GM12878 (cell line): Measurements from ENCODE around the gene ARHGAP22. TPM values are rescaled to one million over a fixed set of nuclear protein-coding genes. Genes with fewer than 3 reads are reported as not detected.

Source experiments
- ATAC-seq: fragments of 200-7000 bp; cut with Tn5 transposase; 3 replicates; pipeline ENCODE4 v1.9.1; 2020; ENCODE audit warnings: mild to moderate bottlenecking, moderate library complexity
- BruUV-seq: library from RNA; stranded (reverse); fragments of 400-500 nt; replicated peaks from 2 replicates; lab custom pipeline; 2021; lab: Mats Ljungman, UMichigan
- CTCF ChIA-PET: fragments of 300-600 bp; sonication (Branson Sonifier 250); formaldehyde crosslinking; extraction: SDS; loops from one replicate; lab custom pipeline; 2021; ENCODE audit warnings: inconsistent platforms; lab: Yijun Ruan, JAX
- POLR2A ChIA-PET: fragments of 350-600 bp; formaldehyde crosslinking; extraction: SDS; loops from one replicate; lab custom pipeline; 2021; ENCODE audit warnings: inconsistent platforms; lab: Charles Lee
- RAD21 ChIA-PET: fragments of 300-600 bp; sonication (Branson Sonifier 250); formaldehyde crosslinking; loops from one replicate; lab custom pipeline; 2023; ENCODE audit warnings: antibody characterized with exemption; ENCODE audit not compliant: unreplicated experiment; lab: Charles Lee
- SMC1A ChIA-PET: fragments of 300-600 bp; sonication (Branson Sonifier 250); formaldehyde crosslinking; loops from one replicate; lab custom pipeline; 2023; ENCODE audit not compliant: unreplicated experiment, uncharacterized antibody; lab: Charles Lee
- DNase-seq: peaks from one replicate; pipeline ENCODE4 v3.0.0-alpha.2; 2011; ENCODE audit warnings: low read depth, low spot score
- FAIRE-seq: peaks from 3 replicates; lab custom pipeline; 2011; peaks lifted over from hg19 to GRCh38; lab: Jason Lieb, UNC
- H2AFZ ChIP-seq: 2 replicates; pipeline ENCODE4 v1.6.0; 2011; ENCODE audit warnings: low read depth, low read length, control low read depth; ENCODE audit not compliant: control insufficient read depth
- H3K27ac ChIP-seq: 2 replicates; pipeline ENCODE4 v1.5.1; 2011; ENCODE audit warnings: control low read depth; ENCODE audit not compliant: control insufficient read depth, insufficient read depth
- H3K27me3 ChIP-seq, 2 experiments: replicated peaks in 1 of 2; 2 replicates each; pipeline versions ENCODE4 v1.6.0 to v1.6.1; 2011; ENCODE audit warnings: low read length in 1 of 2; ENCODE audit not compliant: control insufficient read depth in 2 of 2, insufficient read depth in 2 of 2
- H3K36me3 ChIP-seq, 2 experiments: 2 replicates each; pipeline ENCODE4 v1.5.1; 2011; ENCODE audit warnings: low read length in 1 of 2; ENCODE audit not compliant: control insufficient read depth in 2 of 2, insufficient read depth in 2 of 2
- H3K4me1 ChIP-seq: 2 replicates; pipeline ENCODE4 v1.6.1; 2011; ENCODE audit warnings: mild to moderate bottlenecking, low read length, moderate library complexity, mixed read lengths; ENCODE audit not compliant: control insufficient read depth, insufficient read depth
- H3K4me2 ChIP-seq: 2 replicates; pipeline ENCODE4 v1.6.0; 2011; ENCODE audit warnings: control low read depth; ENCODE audit not compliant: control insufficient read depth, insufficient read depth
- H3K4me3 ChIP-seq: fragments of 200-600 bp; sonication (generic); 2 replicates; pipeline ENCODE4 v1.5.1; 2016
- H3K79me2 ChIP-seq: 2 replicates; pipeline ENCODE4 v1.6.0; 2011; ENCODE audit warnings: low read length; ENCODE audit not compliant: control insufficient read depth, insufficient read depth
- H3K9ac ChIP-seq: 2 replicates; pipeline ENCODE4 v1.8.0; 2011; ENCODE audit warnings: low read length, control low read depth, mixed read lengths; ENCODE audit not compliant: control insufficient read depth, insufficient read depth
- H3K9me3 ChIP-seq: replicated peaks from 3 replicates; pipeline ENCODE4 v1.5.1; 2011; ENCODE audit warnings: mild to moderate bottlenecking, low read length; ENCODE audit not compliant: control insufficient read depth, insufficient read depth
- H4K20me1 ChIP-seq: 2 replicates; pipeline ENCODE4 v1.6.0; 2011; ENCODE audit not compliant: control insufficient read depth, insufficient read depth
- CEBPB ChIP-seq, 2 experiments: fragments of 150-350 bp in 1 of 2; IDR thresholded peaks; 2 replicates each; pipeline ENCODE4 v1.6.1; 2012 to 2014; ENCODE audit warnings: low read depth in 2 of 2, low read length in 2 of 2, borderline replicate concordance in 1 of 2, inconsistent platforms in 1 of 2
- DPF2 ChIP-seq: fragments of 450-650 bp; IDR thresholded peaks from 2 replicates; pipeline ENCODE4 v1.6.1; 2017; ENCODE audit warnings: mild to moderate bottlenecking
- JUNB ChIP-seq: IDR thresholded peaks from 2 replicates; pipeline ENCODE4 v1.6.1; 2016; ENCODE audit warnings: antibody characterized with exemption, mild to moderate bottlenecking
- MXI1 ChIP-seq: fragments of 150-350 bp; IDR thresholded peaks from 2 replicates; pipeline ENCODE4 v1.6.1; 2011; ENCODE audit warnings: low read depth, mild to moderate bottlenecking, inconsistent platforms, low read length, improper control_type of control experiment
- NBN ChIP-seq: fragments of 450-650 bp; IDR thresholded peaks from 2 replicates; pipeline ENCODE4 v1.6.1; 2016
- NR2F1 ChIP-seq: fragments of 450-650 bp; conservative IDR thresholded peaks from 2 replicates; pipeline ENCODE4 v1.6.1; 2017; ENCODE audit warnings: mild to moderate bottlenecking
- RFX5 ChIP-seq: IDR thresholded peaks from 2 replicates; pipeline ENCODE4 v1.6.1; 2011; ENCODE audit warnings: low read depth, low read length, improper control_type of control experiment
- SREBF1 ChIP-seq: IDR thresholded peaks from 2 replicates; pipeline ENCODE4 v1.6.1; 2012; ENCODE audit warnings: mild to moderate bottlenecking, low read length
- WGBS: methylation state at CpG from one replicate; pipeline ENCODE4 v1.1.6; 2016; ENCODE audit warnings: low lambda C conversion rate; ENCODE audit not compliant: insufficient replicate concordance, insufficient coverage; ENCODE audit errors: missing lambda C conversion rate; 5-methylcytosine and 5-hydroxymethylcytosine counted together
- in situ Hi-C: fragments of 300-500 bp; cut with MboI; formaldehyde crosslinking; loops from 9 replicates; pipeline ENCODE4 v1.14.3; 2018; ENCODE audit warnings: mixed read lengths
- intact Hi-C: fragments of 100-400 bp; cut with micrococcal nuclease; formaldehyde crosslinking; loops from one replicate; pipeline ENCODE4 v1.14.2; 2022; ENCODE audit not compliant: unreplicated experiment
- polyA plus RNA-seq, 11 experiments: library from polyadenylated mRNA; depleted of rRNA in 4 of 11; unstranded in 6 of 11; stranded (reverse) in 5 of 11; fragments of >200 nt; fragmentation: Nextera tagmentation in 4 of 11; fragmentation: Illumina TruSeq in 1 of 11; extraction: Ambion mirVana in 4 of 11; extraction: Trizol in 1 of 11; gene quantifications; 1 replicate in 1 of 11; 2 replicates in 10 of 11; pipeline versions ENCODE4 v1.2.1 to v1.2.3, GENCODE V29; 2011 to 2016; ENCODE audit warnings: inconsistent platforms in 2 of 11, missing spikeins in 2 of 11, low read depth in 1 of 11
- total RNA-seq, 4 experiments: library from RNA; depleted of rRNA in 3 of 4; stranded (reverse); fragments of >200 nt in 3 of 4; fragmentation: Illumina TruSeq in 1 of 4; extraction: Trizol in 1 of 4; gene quantifications; 2 replicates each; pipeline versions ENCODE4 v1.2.1 to v1.2.3, GENCODE V29; 2013 to 2021
- TF ChIP-seq, protein P1 (sequence below), 3 experiments: IDR thresholded peaks in 2 of 3; conservative IDR thresholded peaks in 1 of 3; 2 replicates each; pipeline ENCODE4 v1.5.1; 2011; ENCODE audit warnings: low read depth in 3 of 3, low read length in 3 of 3, mild to moderate bottlenecking in 3 of 3, control low read depth in 2 of 3, moderate library complexity in 2 of 3, inconsistent platforms in 1 of 3, mixed read lengths in 1 of 3; ENCODE audit not compliant: control insufficient read depth in 2 of 3, insufficient read depth in 1 of 3; ENCODE audit errors: extremely low read depth in 1 of 3

Gene ARHGAP22
- total and polyA plus RNA-seq, 10 of the 15 experiments (the other 5 are each of a cell fraction or from before 2014, with no cell fraction given): 0.07 to 0.61 (median 0.18) TPM; not detected in 5

DNA sequence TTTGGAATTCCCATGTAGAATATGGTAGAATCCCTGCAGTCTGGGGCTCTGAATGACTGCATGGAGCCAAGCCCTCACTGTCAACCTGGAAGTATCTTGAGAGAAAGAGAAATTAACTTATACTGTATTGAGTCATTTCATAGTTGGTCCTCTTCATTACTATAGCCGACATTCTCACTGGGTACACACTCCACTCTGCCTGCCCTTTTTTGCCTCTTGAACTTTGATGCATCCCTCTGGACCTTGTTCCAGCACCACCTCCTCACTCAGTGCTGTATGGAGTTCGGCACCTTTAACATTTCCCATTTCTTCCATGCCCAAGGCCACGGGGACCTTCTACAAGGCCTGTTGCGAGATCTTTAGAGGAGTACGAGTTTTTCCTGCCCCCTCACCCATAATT, 4.6 kb upstream of the ARHGAP22 start:
- intact Hi-C loops: loop anchor here (5.0 kb wide), 1 partner anchor 247 kb away; no protein-coding TSS in a partner anchor
- in situ Hi-C loops: no loop called here
- TF ChIP-seq NBN (no peak), JUNB (no peak), DPF2 (no peak), MXI1 (no peak), CEBPB (IDR thresholded peaks at IDR 0.05; ENCODE audit: borderline replicate concordance in 1 of 2, low read depth in 2 of 2, low read length in 2 of 2) (no peak), NR2F1 (no peak), RFX5 (no peak), SREBF1 (no peak)
- TF ChIP-seq, protein P1, sequence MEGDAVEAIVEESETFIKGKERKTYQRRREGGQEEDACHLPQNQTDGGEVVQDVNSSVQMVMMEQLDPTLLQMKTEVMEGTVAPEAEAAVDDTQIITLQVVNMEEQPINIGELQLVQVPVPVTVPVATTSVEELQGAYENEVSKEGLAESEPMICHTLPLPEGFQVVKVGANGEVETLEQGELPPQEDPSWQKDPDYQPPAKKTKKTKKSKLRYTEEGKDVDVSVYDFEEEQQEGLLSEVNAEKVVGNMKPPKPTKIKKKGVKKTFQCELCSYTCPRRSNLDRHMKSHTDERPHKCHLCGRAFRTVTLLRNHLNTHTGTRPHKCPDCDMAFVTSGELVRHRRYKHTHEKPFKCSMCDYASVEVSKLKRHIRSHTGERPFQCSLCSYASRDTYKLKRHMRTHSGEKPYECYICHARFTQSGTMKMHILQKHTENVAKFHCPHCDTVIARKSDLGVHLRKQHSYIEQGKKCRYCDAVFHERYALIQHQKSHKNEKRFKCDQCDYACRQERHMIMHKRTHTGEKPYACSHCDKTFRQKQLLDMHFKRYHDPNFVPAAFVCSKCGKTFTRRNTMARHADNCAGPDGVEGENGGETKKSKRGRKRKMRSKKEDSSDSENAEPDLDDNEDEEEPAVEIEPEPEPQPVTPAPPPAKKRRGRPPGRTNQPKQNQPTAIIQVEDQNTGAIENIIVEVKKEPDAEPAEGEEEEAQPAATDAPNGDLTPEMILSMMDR (IDR thresholded peaks at IDR 0.05 in 2 of 3, conservative IDR thresholded peaks at IDR 0.05 in 1 of 3; ENCODE audit: control insufficient read depth in 2 of 3, extremely low read depth in 1 of 3, insufficient read depth in 1 of 3, low read depth in 3 of 3, low read length in 3 of 3): no peak
- Histone ChIP-seq H3K9me3 (no peaks in the 10 kb centered on the region), H3K4me3 (no peak overlapping the region), H3K9ac (no peak overlapping the region), H3K4me1 (peaks cover 14% of the 10 kb centered on the region), H4K20me1 (no peaks in the 10 kb centered on the region), H3K27me3 (no peaks in the 10 kb centered on the region; a peak in 1 of 4 replicates), H3K4me2 (no peak overlapping the region), H3K27ac (no peak overlapping the region), H3K79me2 (no peaks in the 10 kb centered on the region; the same call in 1 of the 2 replicates), H3K36me3 (no peaks in the 10 kb centered on the region), H2AFZ (no peak overlapping the region)
- ChIA-PET CTCF (interaction anchor here (0.6 to 17.1 kb wide), 21 partner anchors 7 to 308 kb away, joined by 3 to 664 read pairs (median 15); no protein-coding TSS in a partner anchor), POLR2A (interaction anchor here (1.0 to 2.6 kb wide), 5 partner anchors 14 to 47 kb away, joined by 3 to 10 read pairs (median 6); no protein-coding TSS in a partner anchor), RAD21 (interaction anchor here (0.8 to 12.6 kb wide), 12 partner anchors 8 to 58 kb away, joined by 3 to 383 read pairs (median 7); no protein-coding TSS in a partner anchor), SMC1A (interaction anchor here (1.2 to 8.6 kb wide), 8 partner anchors 17 to 268 kb away, joined by 3 to 298 read pairs (median 40); no protein-coding TSS in a partner anchor)
- no peak for DNase-seq
- peak; percentile 28 for ATAC-seq
- no TSS peak for BruUV-seq
- WGBS: 43% methylated on average over 5 of the region's 5 CpGs
- FAIRE-seq: no peak
